Osteoblast (primary cell): Measurements from ENCODE around the gene MKNK1. TPM values are rescaled to one million over a fixed set of nuclear protein-coding genes. Genes with fewer than 3 reads are reported as not detected.

ENCODE experiments used
- DNase-seq: peaks from one replicate; pipeline ENCODE4 v3.0.0; 2011; ENCODE audit warnings: low spot score, mixed read lengths; ENCODE audit not compliant: insufficient read length; ENCODE audit errors: missing footprints
- H2AFZ ChIP-seq: 2 replicates; pipeline ENCODE4 v1.6.0; 2011; ENCODE audit warnings: mild to moderate bottlenecking, low read length
- H3K27ac ChIP-seq: 2 replicates; pipeline ENCODE4 v1.5.1; 2011; ENCODE audit warnings: mild to moderate bottlenecking, low read depth, low read length, moderate library complexity
- H3K27me3 ChIP-seq: 2 replicates; pipeline ENCODE4 v1.6.0; 2012; ENCODE audit warnings: mild to moderate bottlenecking, control low read depth, inconsistent platforms, low read length, moderate library complexity; ENCODE audit not compliant: insufficient read depth
- H3K36me3 ChIP-seq: 2 replicates; pipeline ENCODE4 v1.5.1; 2011; ENCODE audit warnings: mild to moderate bottlenecking, low read length, control low read depth, moderate library complexity; ENCODE audit not compliant: insufficient read depth
- H3K4me1 ChIP-seq: 2 replicates; pipeline ENCODE4 v1.5.1; 2011; ENCODE audit warnings: mild to moderate bottlenecking, low read length, control low read depth, moderate library complexity; ENCODE audit not compliant: insufficient read depth
- H3K4me2 ChIP-seq: 2 replicates; pipeline ENCODE4 v1.6.0; 2011; ENCODE audit warnings: mild to moderate bottlenecking, low read length; ENCODE audit not compliant: insufficient read depth
- H3K4me3 ChIP-seq: fragments of 200-600 bp; sonication (generic); 3 replicates; pipeline ENCODE4 v1.5.1; 2012; ENCODE audit warnings: mild to moderate bottlenecking, low read length, inconsistent platforms; ENCODE audit not compliant: insufficient read depth
- H3K79me2 ChIP-seq: 2 replicates; pipeline ENCODE4 v1.6.0; 2012; ENCODE audit warnings: mild to moderate bottlenecking, low read length, control low read depth, inconsistent platforms; ENCODE audit not compliant: insufficient read depth
- H3K9me3 ChIP-seq: 2 replicates; pipeline ENCODE4 v1.5.1; 2011; ENCODE audit warnings: low read depth, low read length, control low read depth
- H4K20me1 ChIP-seq: 2 replicates; pipeline ENCODE4 v1.6.0; 2012; ENCODE audit warnings: mild to moderate bottlenecking, low read length, control low read depth; ENCODE audit not compliant: insufficient read depth
- total RNA-seq: library from RNA; depleted of rRNA; stranded (reverse); fragments of >200 nt; gene quantifications from 2 replicates; pipeline ENCODE4 v1.2.3, GENCODE V29; 2012
- TF ChIP-seq, protein P1 (sequence below): IDR thresholded peaks from 2 replicates; pipeline ENCODE4 v1.5.1; 2011; ENCODE audit warnings: mild to moderate bottlenecking, low read depth, low read length, moderate library complexity; ENCODE audit errors: extremely low read depth

The MKNK1 gene
- total RNA-seq, 1 donor: 31.8 TPM

DNA sequence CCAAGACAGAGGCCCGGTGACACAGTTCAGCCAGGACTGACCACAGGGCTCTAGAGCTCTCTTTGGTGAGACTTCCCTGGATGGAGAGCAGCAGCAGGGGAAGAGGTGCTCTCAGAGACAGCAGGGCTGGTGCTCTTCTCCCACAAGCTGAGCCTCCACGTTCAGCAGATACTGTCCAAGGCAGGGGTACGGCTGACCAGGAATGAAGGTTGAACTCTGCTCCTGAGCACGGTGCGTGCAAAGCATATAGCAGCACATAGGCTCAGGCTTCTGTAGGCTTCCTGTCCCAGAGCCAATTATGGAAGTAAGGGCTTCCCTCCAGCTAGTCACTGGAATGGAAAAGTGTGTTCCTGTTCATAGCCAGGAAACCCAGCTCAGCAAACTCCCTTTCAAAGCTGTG, 90.5 kb downstream of the MKNK1 start:
- TF ChIP-seq, protein P1, sequence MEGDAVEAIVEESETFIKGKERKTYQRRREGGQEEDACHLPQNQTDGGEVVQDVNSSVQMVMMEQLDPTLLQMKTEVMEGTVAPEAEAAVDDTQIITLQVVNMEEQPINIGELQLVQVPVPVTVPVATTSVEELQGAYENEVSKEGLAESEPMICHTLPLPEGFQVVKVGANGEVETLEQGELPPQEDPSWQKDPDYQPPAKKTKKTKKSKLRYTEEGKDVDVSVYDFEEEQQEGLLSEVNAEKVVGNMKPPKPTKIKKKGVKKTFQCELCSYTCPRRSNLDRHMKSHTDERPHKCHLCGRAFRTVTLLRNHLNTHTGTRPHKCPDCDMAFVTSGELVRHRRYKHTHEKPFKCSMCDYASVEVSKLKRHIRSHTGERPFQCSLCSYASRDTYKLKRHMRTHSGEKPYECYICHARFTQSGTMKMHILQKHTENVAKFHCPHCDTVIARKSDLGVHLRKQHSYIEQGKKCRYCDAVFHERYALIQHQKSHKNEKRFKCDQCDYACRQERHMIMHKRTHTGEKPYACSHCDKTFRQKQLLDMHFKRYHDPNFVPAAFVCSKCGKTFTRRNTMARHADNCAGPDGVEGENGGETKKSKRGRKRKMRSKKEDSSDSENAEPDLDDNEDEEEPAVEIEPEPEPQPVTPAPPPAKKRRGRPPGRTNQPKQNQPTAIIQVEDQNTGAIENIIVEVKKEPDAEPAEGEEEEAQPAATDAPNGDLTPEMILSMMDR: no peak
- Histone ChIP-seq H2AFZ (no peak overlapping the region), H3K79me2 (no peaks in the 10 kb centered on the region), H3K4me3 (no peak overlapping the region), H3K27me3 (peaks cover 12% of the 10 kb centered on the region), H3K4me2 (no peak overlapping the region), H3K36me3 (no peaks in the 10 kb centered on the region), H4K20me1 (no peaks in the 10 kb centered on the region), H3K4me1 (peaks cover 4% of the 10 kb centered on the region), H3K27ac (no peak overlapping the region), H3K9me3 (no peaks in the 10 kb centered on the region)
- peak; percentile 66 for DNase-seq

DNA sequence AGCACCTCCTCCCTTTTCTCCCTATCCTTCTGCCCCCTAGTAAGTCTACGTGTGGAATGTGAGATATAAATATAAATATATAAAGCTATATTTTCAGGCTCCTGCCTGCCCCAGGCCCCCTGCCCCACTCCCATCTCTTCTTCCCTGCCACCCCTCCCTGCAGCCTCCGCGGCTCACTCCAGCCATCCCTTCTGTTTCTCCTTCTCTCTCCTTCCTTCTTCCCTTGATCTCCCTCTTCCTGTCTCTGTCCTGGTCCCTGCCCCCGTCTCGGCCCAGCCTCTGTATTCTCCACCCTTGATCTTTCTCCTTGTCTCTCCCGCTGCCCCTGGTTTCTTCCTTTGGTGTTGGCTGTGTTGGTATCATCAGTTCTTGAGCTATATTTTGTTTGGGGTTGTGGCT, 91.3 kb downstream of the MKNK1 start:
- H3K4me3 ChIP-seq: no peak overlapping the region
- no peaks in the 10 kb centered on the region for H3K36me3 ChIP-seq
- no peaks in the 10 kb centered on the region for H3K79me2 ChIP-seq
- no peak overlapping the region for H2AFZ ChIP-seq
- peaks cover 4% of the 10 kb centered on the region for H3K4me1 ChIP-seq
- H3K4me2 ChIP-seq: no peak overlapping the region
- H3K27me3 ChIP-seq: peaks cover 12% of the 10 kb centered on the region
- no peaks in the 10 kb centered on the region for H3K9me3 ChIP-seq
- H4K20me1 ChIP-seq: no peaks in the 10 kb centered on the region
- TF ChIP-seq, protein P1: no peak
- peak; percentile 54 for DNase-seq
- H3K27ac ChIP-seq: no peak overlapping the region

DNA sequence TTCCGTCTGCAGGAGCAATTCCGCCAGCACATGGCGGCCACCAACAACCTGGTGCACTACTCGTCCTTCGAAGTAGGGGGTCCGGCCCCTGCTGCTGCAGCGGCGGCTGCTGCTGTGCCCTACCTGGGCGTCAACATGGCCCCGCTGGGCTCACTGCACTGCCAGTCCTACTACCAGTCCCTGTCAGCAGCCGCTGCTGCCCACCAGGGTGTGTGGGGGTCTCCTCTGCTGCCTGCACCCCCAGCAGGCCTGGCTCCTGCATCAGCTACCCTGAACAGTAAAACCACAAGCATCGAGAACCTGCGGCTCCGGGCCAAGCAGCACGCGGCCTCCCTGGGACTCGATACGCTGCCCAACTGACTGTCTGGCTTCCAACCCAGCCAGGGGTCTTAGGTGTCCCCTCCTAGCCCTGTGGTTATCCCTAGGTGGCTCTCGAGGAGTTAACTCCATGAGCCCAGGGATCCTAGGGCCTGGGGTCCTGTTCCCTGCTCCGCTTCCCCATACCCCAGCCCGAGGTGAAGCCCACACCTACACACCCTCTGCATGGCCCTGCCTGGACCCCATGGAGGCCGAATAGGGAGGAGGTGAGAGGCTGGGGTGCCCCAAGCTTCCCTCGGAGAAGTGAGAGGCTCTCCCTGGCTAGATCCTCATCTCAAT, 91.8 kb downstream of the MKNK1 start:
- Histone ChIP-seq H3K36me3 (no peaks in the 10 kb centered on the region), H3K4me3 (no peak overlapping the region), H3K4me2 (no peak overlapping the region), H3K27ac (no peak overlapping the region), H3K9me3 (no peaks in the 10 kb centered on the region), H4K20me1 (no peaks in the 10 kb centered on the region), H3K79me2 (no peaks in the 10 kb centered on the region), H3K27me3 (peaks cover 12% of the 10 kb centered on the region), H2AFZ (no peak overlapping the region), H3K4me1 (peaks cover 4% of the 10 kb centered on the region)
- TF ChIP-seq, protein P1: no peak
- peak; percentile 45 for DNase-seq

- H2AFZ ChIP-seq: no peak overlapping the region
- H3K27me3 ChIP-seq: peaks cover 7% of the 10 kb centered on the region
- no peak overlapping the region for H3K27ac ChIP-seq
- TF ChIP-seq, protein P1: no peak
- DNase-seq: no peak
- no peaks in the 10 kb centered on the region for H4K20me1 ChIP-seq
- no peaks in the 10 kb centered on the region for H3K36me3 ChIP-seq
- peaks cover 4% of the 10 kb centered on the region for H3K4me1 ChIP-seq
- H3K4me3 ChIP-seq: no peak overlapping the region
- no peaks in the 10 kb centered on the region for H3K9me3 ChIP-seq
- H3K4me2 ChIP-seq: no peak overlapping the region
- H3K79me2 ChIP-seq: no peaks in the 10 kb centered on the region
These were observed 93.1 kb downstream of the MKNK1 start for GRCh38 chr1:46510998-46511365.
